ENCODE results near the gene SEMA4A. TPM values are rescaled to one million over a fixed set of nuclear protein-coding genes. Genes with fewer than 3 reads are reported as not detected.
"Not testable (repeated sequence)": the region's sequence is repeated elsewhere in the genome, so short reads cannot be mapped to it uniquely, and the experiment has no call there.

The SEMA4A gene
- total RNA-seq, 1 donor from 2014 or later, result 49.3 TPM

- no peak for DNase-seq (ENCODE audit: low spot score)
Observed at GRCh38 chr1:156118177-156118868, 35.1 kb upstream of the SEMA4A start.

GRCh38 chr1:156119503-156120209, 33.7 kb upstream of the SEMA4A start:
- DNase-seq (ENCODE audit: low spot score), result no peak

GRCh38 chr1:156120318-156120717, 33.1 kb upstream of the SEMA4A start:
- no peak for DNase-seq (ENCODE audit: low spot score)

- not testable (repeated sequence) for DNase-seq (ENCODE audit: low spot score)
Observed at GRCh38 chr1:156121005-156121404, 32.4 kb upstream of the SEMA4A start.

GRCh38 chr1:156121457-156121856, 31.9 kb upstream of the SEMA4A start:
- no peak for DNase-seq (ENCODE audit: low spot score)

GRCh38 chr1:156122086-156122485, 31.3 kb upstream of the SEMA4A start:
- DNase-seq (ENCODE audit: low spot score), result no peak

- peak; percentile 87 for DNase-seq (ENCODE audit: low spot score)
Observed at GRCh38 chr1:156122519-156123355, 30.6 kb upstream of the SEMA4A start.

- DNase-seq (ENCODE audit: low spot score), result peak; percentile 97
Observed at GRCh38 chr1:156123356-156124196, 29.8 kb upstream of the SEMA4A start.

GRCh38 chr1:156124557-156125483, 28.6 kb upstream of the SEMA4A start:
- DNase-seq (ENCODE audit: low spot score), result peak; percentile 83

GRCh38 chr1:156125544-156125943, 27.8 kb upstream of the SEMA4A start:
- DNase-seq (ENCODE audit: low spot score), result not testable (repeated sequence)

- peak; percentile 95 for DNase-seq (ENCODE audit: low spot score)
Observed at GRCh38 chr1:156126043-156126629, 27.2 kb upstream of the SEMA4A start.

GRCh38 chr1:156126630-156127534, 26.5 kb upstream of the SEMA4A start:
- DNase-seq (ENCODE audit: low spot score), result peak; percentile 70

- DNase-seq (ENCODE audit: low spot score), result no peak
Observed at GRCh38 chr1:156128308-156128653, 25.1 kb upstream of the SEMA4A start.

GRCh38 chr1:156128654-156129597, 24.5 kb upstream of the SEMA4A start:
- peak; percentile 78 for DNase-seq (ENCODE audit: low spot score)

GRCh38 chr1:156129687-156130577, 23.5 kb upstream of the SEMA4A start:
- DNase-seq (ENCODE audit: low spot score), result peak; percentile 94

GRCh38 chr1:156130578-156130942, 22.8 kb upstream of the SEMA4A start:
- no peak for DNase-seq (ENCODE audit: low spot score)
